H1 (cell line): ENCODE measurements around the gene MBNL1.

Source experiments
- CHD1 ChIP-seq: IDR thresholded peaks from 2 replicates; pipeline ENCODE4 v1.6.1; 2012; ENCODE audit warnings: low read depth, low read length, improper control_type of control experiment
- CREB1 ChIP-seq: IDR thresholded peaks from 2 replicates; pipeline ENCODE4 v1.6.1; 2012; ENCODE audit warnings: inconsistent platforms
- CTCF ChIP-seq, 3 experiments: IDR thresholded peaks; 1 replicate in 2 of 3; 2 replicates in 1 of 3; pipeline versions ENCODE4 v1.5.1 to v1.6.1; 2011; ENCODE audit warnings: low read length in 3 of 3, mild to moderate bottlenecking in 3 of 3, inconsistent platforms in 2 of 3, low read depth in 1 of 3, moderate library complexity in 1 of 3; ENCODE audit not compliant: insufficient read depth in 1 of 3; ENCODE audit errors: control extremely low read depth in 1 of 3
- EZH2 ChIP-seq: fragments of 200-600 bp; sonication (generic); IDR thresholded peaks from 2 replicates; pipeline ENCODE4 v1.7.1; 2012; ENCODE audit warnings: low read depth, mild to moderate bottlenecking, moderate library complexity, low read length, inconsistent platforms; ENCODE audit not compliant: severe bottlenecking
- HDAC2 ChIP-seq, 2 experiments: fragments of 300-600 bp in 1 of 2; sonication (generic) in 1 of 2; IDR thresholded peaks; 2 replicates each; pipeline ENCODE4 v1.6.1; 2011 to 2012; ENCODE audit warnings: low read depth in 2 of 2, low read length in 2 of 2, mild to moderate bottlenecking in 2 of 2, moderate library complexity in 2 of 2, borderline replicate concordance in 1 of 2, inconsistent platforms in 1 of 2
- KDM4A ChIP-seq: IDR thresholded peaks from one replicate; pipeline ENCODE4 v1.7.1; 2012; ENCODE audit warnings: low read depth, mild to moderate bottlenecking, moderate library complexity, low read length, inconsistent platforms; ENCODE audit not compliant: severe bottlenecking
- MAFK ChIP-seq: IDR thresholded peaks from 2 replicates; pipeline ENCODE4 v1.6.1; 2012; ENCODE audit warnings: low read depth, mild to moderate bottlenecking, improper control_type of control experiment, low read length
- POLR2A ChIP-seq, 2 experiments: IDR thresholded peaks; 1 replicate in 1 of 2; 2 replicates in 1 of 2; pipeline ENCODE4 v1.6.1; 2011; ENCODE audit warnings: low read depth in 2 of 2, low read length in 2 of 2, mild to moderate bottlenecking in 2 of 2; ENCODE audit errors: control extremely low read depth in 1 of 2
- RAD21 ChIP-seq, 2 experiments: IDR thresholded peaks in 1 of 2; conservative IDR thresholded peaks in 1 of 2; 2 replicates each; pipeline ENCODE4 v1.6.1; 2011; ENCODE audit warnings: low read depth in 2 of 2, low read length in 2 of 2, improper control_type of control experiment in 1 of 2, inconsistent platforms in 1 of 2, mild to moderate bottlenecking in 1 of 2, moderate library complexity in 1 of 2
- RFX5 ChIP-seq: IDR thresholded peaks from 2 replicates; pipeline ENCODE4 v1.6.1; 2011; ENCODE audit warnings: low read depth, low read length, improper control_type of control experiment, borderline replicate concordance
- SIN3A ChIP-seq, 2 experiments: IDR thresholded peaks in 1 of 2; conservative IDR thresholded peaks in 1 of 2; 2 replicates each; pipeline ENCODE4 v1.6.1; 2011 to 2012; ENCODE audit warnings: low read length in 2 of 2, improper control_type of control experiment in 1 of 2, low read depth in 1 of 2, mild to moderate bottlenecking in 1 of 2
- TBP ChIP-seq: IDR thresholded peaks from 2 replicates; pipeline ENCODE4 v1.6.1; 2011; ENCODE audit warnings: low read depth, low read length, improper control_type of control experiment
- ZNF274 ChIP-seq: IDR thresholded peaks from 2 replicates; pipeline ENCODE4 v1.7.0; 2012; ENCODE audit warnings: low read length, borderline replicate concordance; ENCODE audit errors: extremely low read depth

- TF ChIP-seq RFX5 (no peak), MAFK (no peak), CTCF (IDR thresholded peaks at IDR 0.05; ENCODE audit: control extremely low read depth in 1 of 3, insufficient read depth in 1 of 3, low read depth in 1 of 3, low read length in 3 of 3) (no peak), CHD1 (no peak), RAD21 (IDR thresholded peaks at IDR 0.05 in 1 of 2, conservative IDR thresholded peaks at IDR 0.05 in 1 of 2; ENCODE audit: low read depth in 2 of 2, low read length in 2 of 2) (no peak), ZNF274 (no peak), CREB1 (no peak), SIN3A (conservative IDR thresholded peaks at IDR 0.05 in 1 of 2, IDR thresholded peaks at IDR 0.05 in 1 of 2; ENCODE audit: low read depth in 1 of 2, low read length in 2 of 2) (no peak), POLR2A (IDR thresholded peaks at IDR 0.05; ENCODE audit: control extremely low read depth in 1 of 2, low read depth in 2 of 2, low read length in 2 of 2) (no peak), KDM4A (no peak), EZH2 (no peak), HDAC2 (IDR thresholded peaks at IDR 0.05; ENCODE audit: borderline replicate concordance in 1 of 2, low read depth in 2 of 2, low read length in 2 of 2) (no peak), TBP (no peak)
Measured at GRCh38 chr3:152389316-152389934, 120.7 kb downstream of the MBNL1 start.
